Measurements from ENCODE around the gene PTPN20.

Gene PTPN20

DNA sequence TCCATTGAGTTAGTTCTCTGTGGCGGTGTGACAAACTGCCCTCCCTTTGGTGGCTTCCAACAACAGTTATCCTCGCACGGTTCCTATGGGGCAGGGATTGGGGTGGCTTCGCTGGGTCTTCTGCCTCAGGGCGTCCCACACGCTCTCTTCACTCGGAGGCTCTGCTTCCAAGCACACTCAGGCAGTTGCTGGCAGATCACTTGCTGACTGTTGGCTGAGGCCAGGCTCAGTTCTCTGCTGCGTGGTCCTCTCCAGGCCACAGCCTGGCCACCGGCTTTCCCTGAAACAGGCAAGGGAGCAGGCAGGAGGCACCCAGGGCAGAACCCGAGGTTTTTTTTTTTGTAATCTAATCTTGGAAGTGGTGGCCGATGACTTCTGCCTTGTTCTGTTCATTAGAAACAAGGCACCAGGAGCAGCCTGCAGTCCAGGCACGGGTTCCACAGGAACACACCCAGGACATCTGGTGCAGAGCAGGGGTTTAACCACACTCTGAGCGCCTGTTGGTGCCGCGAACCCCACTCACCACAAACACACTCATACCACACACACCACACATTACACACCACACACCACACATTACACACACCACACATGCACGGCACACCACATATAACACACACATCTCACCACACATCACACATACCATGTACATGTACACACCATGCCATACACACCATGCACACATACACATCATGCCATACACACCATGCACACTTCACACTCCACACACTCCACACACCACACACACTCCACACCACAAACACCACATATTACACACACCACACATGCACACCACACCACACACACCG is 112.2 kb downstream of the PTPN20 start:
- TF ChIP-seq TCF4 (CRISPR knock-in tag; IDR thresholded peaks at IDR 0.05; ENCODE audit: borderline replicate concordance) = no peak
- TF ChIP-seq, protein P1, sequence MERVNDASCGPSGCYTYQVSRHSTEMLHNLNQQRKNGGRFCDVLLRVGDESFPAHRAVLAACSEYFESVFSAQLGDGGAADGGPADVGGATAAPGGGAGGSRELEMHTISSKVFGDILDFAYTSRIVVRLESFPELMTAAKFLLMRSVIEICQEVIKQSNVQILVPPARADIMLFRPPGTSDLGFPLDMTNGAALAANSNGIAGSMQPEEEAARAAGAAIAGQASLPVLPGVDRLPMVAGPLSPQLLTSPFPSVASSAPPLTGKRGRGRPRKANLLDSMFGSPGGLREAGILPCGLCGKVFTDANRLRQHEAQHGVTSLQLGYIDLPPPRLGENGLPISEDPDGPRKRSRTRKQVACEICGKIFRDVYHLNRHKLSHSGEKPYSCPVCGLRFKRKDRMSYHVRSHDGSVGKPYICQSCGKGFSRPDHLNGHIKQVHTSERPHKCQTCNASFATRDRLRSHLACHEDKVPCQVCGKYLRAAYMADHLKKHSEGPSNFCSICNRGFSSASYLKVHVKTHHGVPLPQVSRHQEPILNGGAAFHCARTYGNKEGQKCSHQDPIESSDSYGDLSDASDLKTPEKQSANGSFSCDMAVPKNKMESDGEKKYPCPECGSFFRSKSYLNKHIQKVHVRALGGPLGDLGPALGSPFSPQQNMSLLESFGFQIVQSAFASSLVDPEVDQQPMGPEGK (CRISPR knock-in tag; IDR thresholded peaks at IDR 0.05; ENCODE audit: borderline replicate concordance) = no peak
- TF ChIP-seq SNAI2 (CRISPR knock-in tag; IDR thresholded peaks at IDR 0.05) = no peak

DNA sequence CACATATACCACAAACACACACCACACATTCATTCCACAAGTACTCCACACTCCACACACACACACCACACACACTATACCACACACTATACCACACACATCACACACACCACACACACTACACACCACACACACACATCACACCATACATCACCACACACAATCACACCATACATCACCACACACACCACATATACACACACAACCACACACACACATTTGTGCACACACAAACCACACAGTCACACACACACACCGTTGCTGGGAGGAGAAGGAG is 112.8 kb downstream of the PTPN20 start:
- ATAC-seq = no peak

More for the DNA sequence above, 112.2 kb downstream of the PTPN20 start:
- no peak for ATAC-seq

DNA sequence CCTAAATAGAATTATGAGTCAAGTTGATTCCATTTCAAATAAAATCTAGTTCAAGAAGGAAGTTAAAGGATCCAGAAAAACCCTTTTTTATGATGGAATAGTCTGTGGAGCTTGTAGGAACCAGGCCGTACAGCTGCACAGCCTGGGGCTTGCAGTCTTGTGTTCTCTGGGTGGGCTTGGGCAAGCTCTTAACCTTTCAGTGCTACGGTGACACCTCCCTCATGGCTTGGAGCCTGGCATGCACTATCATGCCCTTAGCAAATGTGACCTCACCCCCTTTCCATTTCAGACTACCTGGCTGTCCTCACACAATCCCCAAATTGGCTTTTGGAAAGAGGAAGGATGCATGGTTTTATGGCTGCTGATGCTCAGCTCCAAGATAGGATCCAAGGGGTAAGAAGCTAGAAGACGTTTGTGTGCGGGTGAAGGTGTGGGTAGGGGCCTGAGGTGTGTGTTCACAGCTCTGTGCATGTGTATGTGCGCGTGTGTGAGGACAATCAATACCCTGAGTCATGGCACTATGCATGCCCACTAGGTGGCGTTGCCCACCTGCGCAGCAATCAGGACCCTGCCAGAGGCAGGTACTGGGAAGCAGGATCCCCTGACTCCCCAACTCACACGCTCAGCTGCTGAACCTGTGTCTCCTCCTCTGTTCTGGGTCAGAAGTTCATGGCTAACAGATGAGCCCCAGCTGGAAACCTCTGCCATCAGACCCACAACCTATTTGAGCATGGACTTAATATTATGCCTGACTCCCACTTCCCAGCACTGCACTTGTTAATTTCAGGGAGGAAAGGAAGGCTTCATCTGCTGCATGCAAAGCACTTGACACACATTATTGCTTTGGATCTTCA is 113.4 kb downstream of the PTPN20 start:
- TF ChIP-seq CSDC2 (CRISPR knock-in tag; IDR thresholded peaks at IDR 0.05) (no peak), ZC3H10 (CRISPR knock-in tag; IDR thresholded peaks at IDR 0.05) (no peak), ZNF70 (CRISPR knock-in tag; IDR thresholded peaks at IDR 0.05) (no peak), ZNF8 (CRISPR knock-in tag; IDR thresholded peaks at IDR 0.05) (no peak), RARB (CRISPR knock-in tag; IDR thresholded peaks at IDR 0.05) (no peak), BACH2 (CRISPR knock-in tag; IDR thresholded peaks at IDR 0.05; ENCODE audit: borderline replicate concordance) (no peak), TCF4 (CRISPR knock-in tag; IDR thresholded peaks at IDR 0.05; ENCODE audit: borderline replicate concordance) (no peak)
- TF ChIP-seq, protein P1 (CRISPR knock-in tag; IDR thresholded peaks at IDR 0.05; ENCODE audit: borderline replicate concordance) = no peak
- peak; percentile 87 for ATAC-seq

More for the DNA sequence above, 112.8 kb downstream of the PTPN20 start:
- TF ChIP-seq, protein P2, sequence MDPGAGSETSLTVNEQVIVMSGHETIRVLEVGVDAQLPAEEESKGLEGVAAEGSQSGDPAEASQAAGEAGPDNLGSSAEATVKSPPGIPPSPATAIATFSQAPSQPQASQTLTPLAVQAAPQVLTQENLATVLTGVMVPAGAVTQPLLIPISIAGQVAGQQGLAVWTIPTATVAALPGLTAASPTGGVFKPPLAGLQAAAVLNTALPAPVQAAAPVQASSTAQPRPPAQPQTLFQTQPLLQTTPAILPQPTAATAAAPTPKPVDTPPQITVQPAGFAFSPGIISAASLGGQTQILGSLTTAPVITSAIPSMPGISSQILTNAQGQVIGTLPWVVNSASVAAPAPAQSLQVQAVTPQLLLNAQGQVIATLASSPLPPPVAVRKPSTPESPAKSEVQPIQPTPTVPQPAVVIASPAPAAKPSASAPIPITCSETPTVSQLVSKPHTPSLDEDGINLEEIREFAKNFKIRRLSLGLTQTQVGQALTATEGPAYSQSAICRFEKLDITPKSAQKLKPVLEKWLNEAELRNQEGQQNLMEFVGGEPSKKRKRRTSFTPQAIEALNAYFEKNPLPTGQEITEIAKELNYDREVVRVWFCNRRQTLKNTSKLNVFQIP (CRISPR knock-in tag; IDR thresholded peaks at IDR 0.05; ENCODE audit: borderline replicate concordance, low read depth) = no peak
- TF ChIP-seq ISL1 (CRISPR knock-in tag; IDR thresholded peaks at IDR 0.05) = no peak

DNA sequence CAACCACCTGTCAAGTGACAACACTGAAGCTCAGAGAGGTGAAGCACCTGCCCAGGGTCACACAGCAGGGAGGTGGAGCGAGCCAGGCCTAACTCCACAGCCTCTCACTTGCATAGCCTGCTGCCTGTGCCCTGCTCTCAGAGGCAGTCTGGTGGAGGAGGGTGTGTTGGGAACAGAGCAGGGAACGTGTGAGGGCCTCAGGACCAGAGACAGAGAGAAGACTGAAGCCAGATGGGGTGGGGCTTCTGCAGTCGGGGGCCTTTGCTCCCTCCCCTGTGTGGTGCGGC is 114.0 kb downstream of the PTPN20 start:
- TF ChIP-seq SNAI2 (CRISPR knock-in tag; IDR thresholded peaks at IDR 0.05) (no peak), ZNF565 (CRISPR knock-in tag; conservative IDR thresholded peaks at IDR 0.05; ENCODE audit: low read depth) (no peak), CSDC2 (CRISPR knock-in tag; IDR thresholded peaks at IDR 0.05) (no peak), PPARA (CRISPR knock-in tag; IDR thresholded peaks at IDR 0.05; ENCODE audit: borderline replicate concordance) (no peak), ZNF70 (CRISPR knock-in tag; IDR thresholded peaks at IDR 0.05) (no peak), GLIS3 (CRISPR knock-in tag; IDR thresholded peaks at IDR 0.05) (no peak), ISL1 (CRISPR knock-in tag; IDR thresholded peaks at IDR 0.05) (no peak), BACH2 (CRISPR knock-in tag; IDR thresholded peaks at IDR 0.05; ENCODE audit: borderline replicate concordance) (no peak), ZNF8 (CRISPR knock-in tag; IDR thresholded peaks at IDR 0.05) (no peak), ZC3H10 (CRISPR knock-in tag; IDR thresholded peaks at IDR 0.05) (no peak), TOX (CRISPR knock-in tag; IDR thresholded peaks at IDR 0.05; ENCODE audit: borderline replicate concordance) (no peak)
- TF ChIP-seq, protein P3, sequence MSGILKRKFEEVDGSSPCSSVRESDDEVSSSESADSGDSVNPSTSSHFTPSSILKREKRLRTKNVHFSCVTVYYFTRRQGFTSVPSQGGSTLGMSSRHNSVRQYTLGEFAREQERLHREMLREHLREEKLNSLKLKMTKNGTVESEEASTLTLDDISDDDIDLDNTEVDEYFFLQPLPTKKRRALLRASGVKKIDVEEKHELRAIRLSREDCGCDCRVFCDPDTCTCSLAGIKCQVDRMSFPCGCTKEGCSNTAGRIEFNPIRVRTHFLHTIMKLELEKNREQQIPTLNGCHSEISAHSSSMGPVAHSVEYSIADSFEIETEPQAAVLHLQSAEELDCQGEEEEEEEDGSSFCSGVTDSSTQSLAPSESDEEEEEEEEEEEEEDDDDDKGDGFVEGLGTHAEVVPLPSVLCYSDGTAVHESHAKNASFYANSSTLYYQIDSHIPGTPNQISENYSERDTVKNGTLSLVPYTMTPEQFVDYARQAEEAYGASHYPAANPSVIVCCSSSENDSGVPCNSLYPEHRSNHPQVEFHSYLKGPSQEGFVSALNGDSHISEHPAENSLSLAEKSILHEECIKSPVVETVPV (CRISPR knock-in tag; IDR thresholded peaks at IDR 0.05) = no peak
- TF ChIP-seq, protein P4, sequence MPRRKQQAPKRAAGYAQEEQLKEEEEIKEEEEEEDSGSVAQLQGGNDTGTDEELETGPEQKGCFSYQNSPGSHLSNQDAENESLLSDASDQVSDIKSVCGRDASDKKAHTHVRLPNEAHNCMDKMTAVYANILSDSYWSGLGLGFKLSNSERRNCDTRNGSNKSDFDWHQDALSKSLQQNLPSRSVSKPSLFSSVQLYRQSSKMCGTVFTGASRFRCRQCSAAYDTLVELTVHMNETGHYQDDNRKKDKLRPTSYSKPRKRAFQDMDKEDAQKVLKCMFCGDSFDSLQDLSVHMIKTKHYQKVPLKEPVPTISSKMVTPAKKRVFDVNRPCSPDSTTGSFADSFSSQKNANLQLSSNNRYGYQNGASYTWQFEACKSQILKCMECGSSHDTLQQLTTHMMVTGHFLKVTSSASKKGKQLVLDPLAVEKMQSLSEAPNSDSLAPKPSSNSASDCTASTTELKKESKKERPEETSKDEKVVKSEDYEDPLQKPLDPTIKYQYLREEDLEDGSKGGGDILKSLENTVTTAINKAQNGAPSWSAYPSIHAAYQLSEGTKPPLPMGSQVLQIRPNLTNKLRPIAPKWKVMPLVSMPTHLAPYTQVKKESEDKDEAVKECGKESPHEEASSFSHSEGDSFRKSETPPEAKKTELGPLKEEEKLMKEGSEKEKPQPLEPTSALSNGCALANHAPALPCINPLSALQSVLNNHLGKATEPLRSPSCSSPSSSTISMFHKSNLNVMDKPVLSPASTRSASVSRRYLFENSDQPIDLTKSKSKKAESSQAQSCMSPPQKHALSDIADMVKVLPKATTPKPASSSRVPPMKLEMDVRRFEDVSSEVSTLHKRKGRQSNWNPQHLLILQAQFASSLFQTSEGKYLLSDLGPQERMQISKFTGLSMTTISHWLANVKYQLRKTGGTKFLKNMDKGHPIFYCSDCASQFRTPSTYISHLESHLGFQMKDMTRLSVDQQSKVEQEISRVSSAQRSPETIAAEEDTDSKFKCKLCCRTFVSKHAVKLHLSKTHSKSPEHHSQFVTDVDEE (CRISPR knock-in tag; IDR thresholded peaks at IDR 0.05) = no peak
- TF ChIP-seq, protein P1 (CRISPR knock-in tag; IDR thresholded peaks at IDR 0.05; ENCODE audit: borderline replicate concordance) = no peak
- TF ChIP-seq, protein P2 (CRISPR knock-in tag; IDR thresholded peaks at IDR 0.05; ENCODE audit: borderline replicate concordance, low read depth) = no peak
- ATAC-seq = peak; percentile 11; the same call in 1 of the 3 replicates

Data from SK-N-SH treated with all-trans-retinoic acid at 6 μM for 48 hours (cell line).